Caki2 (cell line): Measurements from ENCODE around the gene YLPM1. TPM values are rescaled to one million over a fixed set of nuclear protein-coding genes. Genes with fewer than 3 reads are reported as not detected.

Experiments used
- DNase-seq: peaks from one replicate; pipeline ENCODE4 v3.0.0-alpha.2; 2015; ENCODE audit warnings: low read depth
- in situ Hi-C: cut with HindIII; loops from 2 replicates; pipeline ENCODE4 v1.10.0; 2016; ENCODE audit warnings: low sequenced_read_pairs, low pct_unique_long_range_greater_than_20kb, mixed read lengths
- total RNA-seq: library from RNA; depleted of rRNA; stranded (reverse); fragments of >200 nt; shearing (Covaris generic); gene quantifications from 2 replicates; pipeline ENCODE4 v1.2.3, GENCODE V29; 2014; ENCODE audit warnings: low replicate concordance

The YLPM1 gene
- total RNA-seq, 1 experiment from 2014 or later: 1.0 TPM

GRCh38 chr14:74832849-74833248 lies 69.7 kb downstream of the YLPM1 start:
- in situ Hi-C loops: no loop called here
- DNase-seq: no peak

DNA sequence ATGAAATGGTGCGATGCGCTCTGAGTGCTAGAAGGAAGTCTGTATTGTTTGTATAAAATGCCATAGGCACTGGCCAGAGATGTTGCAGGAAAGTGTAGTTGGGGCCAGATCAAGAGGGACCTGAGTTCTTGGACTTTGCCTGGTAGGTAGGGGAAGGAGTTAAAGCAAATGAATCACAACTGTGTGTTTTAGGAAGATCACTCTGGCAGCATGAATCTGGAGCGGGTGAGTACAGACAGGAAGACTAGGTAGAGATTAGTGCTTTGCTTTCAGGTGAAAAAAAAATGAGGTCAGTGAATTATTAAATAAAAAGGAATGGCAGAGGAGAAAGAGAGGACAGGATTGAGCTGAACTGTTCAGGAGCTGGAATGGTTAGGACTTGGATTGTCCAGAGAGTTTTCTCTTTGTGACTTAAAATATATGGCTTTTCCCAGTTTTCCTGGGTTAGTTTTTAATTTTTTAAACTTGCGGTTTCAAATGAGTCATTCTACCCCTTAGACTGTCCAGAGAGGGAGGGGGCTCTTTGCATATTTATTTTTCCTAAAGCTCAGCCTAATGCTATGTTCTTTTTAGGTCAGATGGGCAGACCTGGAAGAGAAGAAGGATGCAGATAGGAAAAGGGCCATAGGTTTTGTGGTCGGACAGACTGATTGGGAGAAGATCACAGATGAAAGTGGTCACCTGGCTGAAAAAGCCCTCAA lies 71.7 kb downstream of the YLPM1 start:
- no peak for DNase-seq
- in situ Hi-C loops: no loop called here

- DNase-seq: no peak
- in situ Hi-C loops: no loop called here
Observed at GRCh38 chr14:74835645-74836250, 72.6 kb downstream of the YLPM1 start.

DNA sequence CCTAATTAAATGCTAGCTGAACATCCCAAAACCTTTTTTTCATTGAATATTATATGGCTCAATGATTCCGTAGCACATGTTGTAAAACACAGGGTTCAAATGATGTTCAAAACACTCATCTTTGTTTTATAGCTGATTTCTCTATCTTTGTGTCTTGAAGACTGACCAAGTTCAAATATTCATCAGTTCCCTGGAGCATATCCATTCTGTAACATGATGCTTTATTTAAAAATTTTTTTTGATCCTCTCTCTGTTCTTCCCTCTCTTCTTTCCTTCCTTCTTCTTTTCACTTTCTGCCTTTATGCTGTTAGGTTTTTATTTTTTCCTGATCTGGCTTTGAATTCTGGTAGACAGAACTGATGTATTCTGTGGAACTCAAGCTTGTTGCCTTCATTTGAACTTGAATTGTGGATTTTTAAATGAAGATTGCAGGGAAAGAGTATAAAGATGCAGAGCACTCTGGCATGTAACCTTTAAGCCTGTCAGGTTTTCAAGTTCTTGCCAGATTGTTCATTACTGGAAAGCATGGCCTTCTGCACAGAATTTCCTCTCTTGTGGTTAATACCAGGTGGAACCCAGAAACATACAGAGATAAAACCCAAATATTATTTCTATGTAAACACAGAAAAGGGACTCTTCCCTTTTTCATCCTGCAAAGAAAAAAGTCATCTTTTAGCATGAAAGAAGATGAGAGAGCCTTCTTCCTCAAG lies 73.3 kb downstream of the YLPM1 start:
- in situ Hi-C loops: no loop called here

DNA sequence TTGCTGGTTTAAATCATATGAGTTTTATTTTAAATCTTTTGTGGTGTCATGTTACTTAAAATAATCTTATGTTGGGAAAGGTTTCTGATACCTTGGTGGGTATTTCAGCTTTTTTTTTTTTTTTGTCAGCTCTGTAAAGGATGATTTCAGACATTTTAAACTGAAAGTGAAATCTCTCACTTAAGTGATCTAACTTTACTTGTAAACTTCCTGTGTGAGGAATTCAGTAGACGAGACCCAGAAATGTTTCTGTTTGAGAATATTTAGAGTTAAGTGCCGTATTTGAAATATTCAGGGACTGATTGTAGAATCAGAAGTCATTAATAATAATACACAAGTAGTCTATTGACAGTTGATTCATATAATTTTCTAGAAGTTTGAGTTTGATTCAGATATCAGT lies 75.0 kb downstream of the YLPM1 start:
- no peak for DNase-seq
- in situ Hi-C loops: no loop called here

More for the DNA sequence above, 73.3 kb downstream of the YLPM1 start:
- no peak for DNase-seq

DNA sequence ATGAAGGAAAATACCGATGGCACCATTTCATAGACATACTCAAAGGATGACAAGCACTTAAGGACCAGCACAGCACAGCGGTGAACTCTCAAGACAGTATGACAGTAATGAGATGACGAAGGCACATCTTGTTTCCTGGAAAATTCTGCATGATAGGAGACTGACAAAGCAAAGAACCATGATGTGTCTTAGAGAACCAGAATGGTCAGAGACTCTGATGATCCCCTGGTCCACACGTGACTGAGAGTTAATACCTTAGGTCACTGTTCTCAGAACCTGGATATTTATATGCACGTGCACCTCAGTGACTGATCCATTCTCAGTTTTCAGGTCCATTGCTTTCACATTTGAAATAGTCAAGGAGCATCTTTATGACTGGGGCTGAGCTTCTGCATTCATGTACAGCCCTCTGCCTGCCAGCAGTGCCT lies 77.5 kb downstream of the YLPM1 start:
- in situ Hi-C loops: no loop called here

DNA sequence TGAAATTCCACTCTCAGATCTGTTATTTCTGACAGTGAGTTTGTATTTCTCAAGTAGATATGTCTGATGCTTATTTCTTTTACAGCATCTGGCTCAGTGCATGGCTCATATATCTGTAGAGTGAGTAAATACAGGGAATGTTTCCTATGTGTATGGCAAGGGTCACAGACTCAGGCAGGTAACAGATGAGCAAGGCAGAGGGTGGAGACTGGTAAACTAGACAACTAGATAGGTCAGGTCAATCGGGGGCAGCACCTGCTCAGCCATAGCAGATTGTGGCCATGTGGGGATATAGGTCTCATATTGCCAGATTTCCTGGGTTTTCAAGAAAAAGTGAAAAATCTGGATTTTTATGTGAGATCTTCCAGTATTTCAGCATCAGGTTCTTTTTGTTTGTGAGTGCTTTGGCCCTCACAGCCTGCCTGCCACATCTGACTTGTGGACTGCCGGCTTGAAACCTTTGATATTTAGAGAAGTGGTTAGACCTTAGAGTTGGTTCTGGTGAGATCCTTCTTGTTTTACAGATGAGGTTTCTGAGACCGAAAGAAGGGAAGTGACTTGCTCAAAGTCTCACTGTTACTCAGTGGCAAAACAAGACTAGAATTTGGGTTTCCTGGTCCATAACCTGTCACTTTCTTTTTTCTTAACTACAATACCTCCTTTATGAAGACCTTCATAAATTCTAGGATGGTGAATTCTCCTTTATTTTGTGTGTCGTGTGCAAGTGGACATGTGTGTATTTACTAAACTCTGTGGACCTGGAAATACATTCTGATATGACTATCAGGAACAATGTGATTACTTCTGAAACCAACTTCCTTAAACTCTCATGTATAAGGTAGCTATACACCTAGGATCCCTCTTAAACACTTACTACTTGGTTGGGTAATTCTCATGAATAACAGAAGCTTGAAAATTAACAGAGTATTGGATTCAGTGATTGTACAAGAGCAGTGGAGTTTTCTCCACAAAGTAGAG lies 78.4 kb downstream of the YLPM1 start:
- in situ Hi-C loops: no loop called here
- no peak for DNase-seq

More for the DNA sequence above, 77.5 kb downstream of the YLPM1 start:
- no peak for DNase-seq

GRCh38 chr14:74843653-74844052 lies 80.5 kb downstream of the YLPM1 start:
- no peak for DNase-seq

DNA sequence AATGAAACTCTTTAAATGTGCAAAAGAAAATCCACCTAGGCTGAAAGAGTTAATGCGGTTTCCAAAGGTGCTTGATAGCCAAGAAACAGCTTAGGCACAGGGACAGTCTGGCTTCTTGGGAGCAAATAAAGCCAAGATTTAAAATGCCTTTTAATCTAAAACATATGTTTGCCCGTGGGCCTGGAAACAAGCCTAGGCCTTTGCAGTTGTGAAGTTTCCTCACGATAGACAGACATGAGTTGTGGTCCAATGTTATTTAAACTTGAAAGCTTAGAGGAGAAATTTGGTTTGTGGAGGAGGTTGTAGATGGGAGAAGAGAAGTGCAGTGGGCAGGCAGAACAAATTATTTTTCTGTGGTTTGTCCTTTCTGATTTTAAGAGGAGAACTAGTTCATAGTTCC lies 83.1 kb downstream of the YLPM1 start:
- no peak for DNase-seq
- in situ Hi-C loops: no loop called here

More at GRCh38 chr14:74843653-74844052, 80.5 kb downstream of the YLPM1 start:
- in situ Hi-C loops: no loop called here

- in situ Hi-C loops: no loop called here
- no peak for DNase-seq
Observed at GRCh38 chr14:74846968-74847665, 84.0 kb downstream of the YLPM1 start.

GRCh38 chr14:74848768-74849167 lies 85.7 kb downstream of the YLPM1 start:
- in situ Hi-C loops: no loop called here

GRCh38 chr14:74852922-74853530 lies 89.9 kb downstream of the YLPM1 start:
- in situ Hi-C loops: no loop called here
- DNase-seq: no peak

More at GRCh38 chr14:74848768-74849167, 85.7 kb downstream of the YLPM1 start:
- DNase-seq: no peak

DNA sequence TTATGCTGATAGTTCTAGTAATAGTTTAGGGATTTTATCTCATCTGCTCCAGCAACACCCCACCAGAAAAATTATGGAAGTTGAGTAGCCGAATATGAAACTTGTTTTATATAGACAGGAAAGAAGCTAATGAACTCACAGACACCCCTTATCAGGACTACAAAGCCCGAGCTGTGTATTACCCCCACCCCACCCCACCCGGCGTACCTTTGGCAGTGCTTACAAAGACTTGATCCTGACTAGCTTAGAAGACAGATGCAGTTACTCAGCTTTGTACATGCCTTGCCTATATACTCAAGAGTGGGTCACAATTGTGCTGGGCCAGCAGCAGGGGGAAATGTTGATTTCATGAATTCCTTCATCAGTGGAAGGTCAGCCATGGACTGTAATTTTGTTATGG lies 90.5 kb downstream of the YLPM1 start:
- in situ Hi-C loops: no loop called here
- no peak for DNase-seq

GRCh38 chr14:74855021-74855420 lies 91.9 kb downstream of the YLPM1 start:
- in situ Hi-C loops: no loop called here
- DNase-seq: no peak

GRCh38 chr14:74855945-74856344 lies 92.8 kb downstream of the YLPM1 start:
- in situ Hi-C loops: no loop called here

GRCh38 chr14:74856366-74856765 lies 93.2 kb downstream of the YLPM1 start:
- in situ Hi-C loops: no loop called here
- DNase-seq: no peak

More at GRCh38 chr14:74855945-74856344, 92.8 kb downstream of the YLPM1 start:
- no peak for DNase-seq

- in situ Hi-C loops: no loop called here
- no peak for DNase-seq
Observed at GRCh38 chr14:74858022-74858421, 94.9 kb downstream of the YLPM1 start.
